Stimulated activated effector memory CD8-positive, alpha-beta T cell treated with anti-CD3 and anti-CD28 coated beads, Interleukin-12 subunit alpha, Interleukin-12 subunit beta, amount 100 ng/mL, for 72 hours (primary cell): ENCODE measurements around the gene CNOT1.
"Not testable (repeated sequence)": the region's sequence is repeated elsewhere in the genome, so short reads cannot be mapped to it uniquely, and the experiment has no call there.

Source experiments
- ATAC-seq: fragments of 150-1000 bp; cut with Tn5 transposase; 2 replicates; pipeline ENCODE4 v1.10.0; 2021
- DNase-seq, 2 donors: peaks; one replicate each; pipeline ENCODE4 v3.0.0; 2021 to 2022; ENCODE audit warnings: low spot score in 2 of 2
- H3K27ac Mint-ChIP-seq: one replicate; pipeline ENCODE4 v1.8.0; 2022; ENCODE audit warnings: mild to moderate bottlenecking, mixed read lengths
- H3K36me3 Mint-ChIP-seq: one replicate; pipeline ENCODE4 v1.8.0; 2022; ENCODE audit warnings: mild to moderate bottlenecking, mixed read lengths
- H3K4me1 Mint-ChIP-seq: one replicate; pipeline ENCODE4 v1.8.0; 2022; ENCODE audit warnings: mixed read lengths
- H3K4me3 Mint-ChIP-seq: one replicate; pipeline ENCODE4 v1.8.0; 2022; ENCODE audit warnings: mild to moderate bottlenecking, mixed read lengths
- H3K9me3 Mint-ChIP-seq: one replicate; pipeline ENCODE4 v1.8.0; 2022; ENCODE audit warnings: mixed read lengths

Gene CNOT1

DNA sequence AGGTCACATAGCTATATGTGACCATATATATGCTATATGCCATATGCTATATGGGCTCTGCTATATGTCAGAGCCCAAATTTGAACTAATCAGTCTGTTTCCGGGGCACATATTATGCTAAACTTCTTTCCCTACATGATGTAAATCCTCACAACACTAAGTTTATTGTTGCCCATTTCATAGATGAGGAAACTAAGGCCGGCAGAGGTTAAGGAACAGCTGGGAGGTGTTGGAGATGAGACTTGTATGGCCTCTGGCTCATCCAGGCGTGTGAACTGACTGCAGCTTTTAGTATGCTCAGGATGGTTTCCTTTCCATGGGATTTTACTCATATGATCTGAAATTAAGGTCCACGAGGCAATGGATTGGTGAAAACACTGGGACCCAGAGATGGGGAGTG lies 17.5 kb upstream of the CNOT1 start:
- no peaks in the 10 kb centered on the region for H3K36me3 Mint-ChIP-seq
- DNase-seq (no peak), ATAC-seq (no peak)
- no peaks in the 10 kb centered on the region for H3K4me1 Mint-ChIP-seq
- H3K9me3 Mint-ChIP-seq, result no peaks in the 10 kb centered on the region
- H3K4me3 Mint-ChIP-seq, result no peak overlapping the region
- no peak overlapping the region for H3K27ac Mint-ChIP-seq

DNA sequence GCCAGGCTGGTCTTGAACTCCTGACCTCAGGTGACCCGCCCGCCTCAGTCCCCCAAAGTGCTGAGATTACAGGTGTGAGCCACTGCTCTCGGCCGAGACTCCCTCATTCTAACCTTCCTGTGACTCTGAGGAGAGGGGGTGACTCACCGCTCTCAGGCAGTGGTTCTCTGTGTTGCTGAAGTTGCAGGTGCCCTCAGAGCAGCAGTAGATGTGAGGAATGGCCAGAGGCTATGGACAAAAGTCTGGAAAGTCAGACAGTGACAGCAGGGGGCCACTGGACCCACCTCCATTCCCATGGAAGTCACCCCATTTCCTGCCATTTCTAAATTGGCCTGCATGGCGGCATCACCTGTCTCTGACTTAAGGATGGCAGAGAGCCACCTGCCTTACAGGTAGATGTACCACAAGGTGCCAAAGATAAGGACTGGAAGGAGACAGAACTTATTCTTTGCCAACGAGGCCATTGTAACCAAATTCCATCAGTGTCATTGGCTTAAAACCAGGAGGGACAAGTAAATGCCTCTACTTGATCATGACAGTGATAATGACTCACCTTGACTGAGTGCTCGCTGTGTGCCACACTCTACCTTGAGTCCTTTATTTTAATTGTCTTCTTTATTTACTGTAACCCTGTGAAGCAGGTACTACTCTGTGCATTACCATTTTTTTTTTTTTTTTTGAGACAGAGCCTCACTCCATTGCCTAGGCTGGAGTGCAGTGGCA lies 15.3 kb upstream of the CNOT1 start:
- no peak for DNase-seq
- H3K4me1 Mint-ChIP-seq, result no peaks in the 10 kb centered on the region
- H3K4me3 Mint-ChIP-seq, result no peak overlapping the region
- ATAC-seq, result no peak
- H3K36me3 Mint-ChIP-seq, result no peaks in the 10 kb centered on the region
- no peaks in the 10 kb centered on the region for H3K9me3 Mint-ChIP-seq
- H3K27ac Mint-ChIP-seq, result no peak overlapping the region

- Mint-ChIP-seq H3K4me1 (no peaks in the 10 kb centered on the region), H3K4me3 (no peak overlapping the region), H3K36me3 (no peaks in the 10 kb centered on the region), H3K27ac (no peak overlapping the region), H3K9me3 (no peaks in the 10 kb centered on the region)
- DNase-seq, result no peak
- ATAC-seq, result no peak
Observed at GRCh38 chr16:58644108-58644507, 14.5 kb upstream of the CNOT1 start.

GRCh38 chr16:58640949-58641348 lies 11.3 kb upstream of the CNOT1 start:
- H3K4me3 Mint-ChIP-seq, result no peak overlapping the region

GRCh38 chr16:58639836-58640235 lies 10.2 kb upstream of the CNOT1 start:
- ATAC-seq, result no peak
- Mint-ChIP-seq H3K4me3 (no peak overlapping the region), H3K36me3 (no peaks in the 10 kb centered on the region), H3K4me1 (no peaks in the 10 kb centered on the region), H3K27ac (no peak overlapping the region), H3K9me3 (no peaks in the 10 kb centered on the region)
- no peak for DNase-seq

More at GRCh38 chr16:58640949-58641348, 11.3 kb upstream of the CNOT1 start:
- Mint-ChIP-seq H3K27ac (no peak overlapping the region), H3K4me1 (no peaks in the 10 kb centered on the region), H3K36me3 (no peaks in the 10 kb centered on the region), H3K9me3 (no peaks in the 10 kb centered on the region)
- DNase-seq (no peak), ATAC-seq (no peak)

GRCh38 chr16:58639230-58639629 lies 9.6 kb upstream of the CNOT1 start:
- H3K4me1 Mint-ChIP-seq, result no peaks in the 10 kb centered on the region
- no peak overlapping the region for H3K4me3 Mint-ChIP-seq

GRCh38 chr16:58638148-58639036 lies 8.8 kb upstream of the CNOT1 start:
- H3K9me3 Mint-ChIP-seq, result no peaks in the 10 kb centered on the region
- DNase-seq (no peak), ATAC-seq (no peak)
- no peaks in the 10 kb centered on the region for H3K4me1 Mint-ChIP-seq
- H3K36me3 Mint-ChIP-seq, result no peaks in the 10 kb centered on the region
- no peak overlapping the region for H3K4me3 Mint-ChIP-seq
- H3K27ac Mint-ChIP-seq, result no peak overlapping the region

More at GRCh38 chr16:58639230-58639629, 9.6 kb upstream of the CNOT1 start:
- Mint-ChIP-seq H3K27ac (no peak overlapping the region), H3K36me3 (no peaks in the 10 kb centered on the region), H3K9me3 (no peaks in the 10 kb centered on the region)
- DNase-seq, result no peak
- ATAC-seq, result no peak

GRCh38 chr16:58637021-58637420 lies 7.4 kb upstream of the CNOT1 start:
- ATAC-seq, H3K27ac Mint-ChIP-seq, H3K9me3 Mint-ChIP-seq, H3K4me3 Mint-ChIP-seq, H3K4me1 Mint-ChIP-seq, DNase-seq, H3K36me3 Mint-ChIP-seq: not testable (repeated sequence)

DNA sequence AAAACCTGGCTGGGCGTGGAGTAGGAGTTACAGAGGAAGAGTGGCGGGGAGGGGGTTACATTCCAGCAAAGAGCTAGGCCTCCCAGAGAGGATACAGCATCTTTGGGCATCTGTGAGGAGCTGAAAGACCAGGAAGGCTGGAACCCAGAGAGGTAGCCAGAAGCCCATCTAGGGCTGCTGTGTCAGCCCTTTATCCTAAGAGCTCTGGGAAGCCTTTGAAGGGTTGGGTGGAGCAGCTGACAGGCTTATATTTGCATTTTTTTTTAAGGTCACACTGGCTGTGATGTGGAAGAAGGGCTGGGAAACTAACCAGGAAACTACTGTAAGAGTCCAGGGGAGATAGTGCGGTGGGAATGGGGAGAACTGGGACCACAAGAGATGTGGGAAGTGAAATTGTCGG lies 6.8 kb upstream of the CNOT1 start:
- DNase-seq (no peak), ATAC-seq (no peak)
- Mint-ChIP-seq H3K27ac (no peak overlapping the region), H3K9me3 (no peaks in the 10 kb centered on the region), H3K4me3 (no peak overlapping the region), H3K4me1 (no peaks in the 10 kb centered on the region), H3K36me3 (no peaks in the 10 kb centered on the region)

DNA sequence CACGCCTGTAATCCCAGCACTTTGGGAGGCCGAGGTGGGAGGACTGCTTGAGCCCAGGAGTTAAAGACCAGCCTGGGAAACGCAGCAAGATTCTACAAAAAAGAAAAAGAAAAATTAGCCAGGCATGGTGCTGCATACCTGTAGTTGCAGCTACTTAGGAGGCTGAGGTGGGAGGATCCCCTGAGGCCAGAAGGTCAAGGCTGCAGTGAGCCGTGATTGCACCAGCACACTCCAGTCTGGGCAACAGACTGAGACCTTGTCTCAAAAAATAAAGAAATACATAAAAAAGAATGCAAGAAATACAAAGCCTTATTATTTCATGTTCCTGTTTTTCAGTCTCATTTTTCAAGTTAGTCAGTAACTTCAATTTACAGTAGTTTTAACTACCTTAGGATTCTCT lies 5.9 kb upstream of the CNOT1 start:
- peaks cover 2% of the 10 kb centered on the region for H3K4me1 Mint-ChIP-seq
- no peaks in the 10 kb centered on the region for H3K9me3 Mint-ChIP-seq
- no peak overlapping the region for H3K27ac Mint-ChIP-seq
- ATAC-seq, result no peak
- peaks cover 2% of the 10 kb centered on the region for H3K36me3 Mint-ChIP-seq
- no peak for DNase-seq
- no peak overlapping the region for H3K4me3 Mint-ChIP-seq

DNA sequence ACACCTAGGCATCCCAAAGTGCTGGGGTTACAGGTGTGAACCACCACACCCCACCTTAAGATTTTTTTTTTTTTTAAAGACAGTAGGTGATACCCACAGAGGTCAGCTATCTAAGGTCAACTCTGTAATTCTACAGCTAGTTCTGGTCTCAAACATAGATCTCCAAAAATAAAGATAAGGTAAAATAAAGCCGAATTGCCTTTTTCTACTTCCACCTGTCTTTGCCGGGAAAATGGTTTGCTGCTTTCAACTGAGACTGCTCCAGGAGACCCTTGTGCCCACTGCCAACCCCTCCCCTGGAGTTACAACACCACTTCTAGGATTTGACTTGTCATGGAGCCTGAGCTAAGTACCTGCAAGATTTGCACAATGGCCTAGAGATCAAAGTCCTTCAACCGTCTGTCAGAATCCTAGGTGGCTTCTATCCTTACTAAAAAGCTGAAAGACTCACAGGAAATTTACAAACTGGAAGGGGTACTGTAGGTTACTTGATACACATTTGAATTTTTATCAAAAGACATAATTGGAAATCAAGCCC lies 4.7 kb upstream of the CNOT1 start:
- no peak for ATAC-seq
- Mint-ChIP-seq H3K9me3 (no peaks in the 10 kb centered on the region), H3K27ac (no peak overlapping the region)

DNA sequence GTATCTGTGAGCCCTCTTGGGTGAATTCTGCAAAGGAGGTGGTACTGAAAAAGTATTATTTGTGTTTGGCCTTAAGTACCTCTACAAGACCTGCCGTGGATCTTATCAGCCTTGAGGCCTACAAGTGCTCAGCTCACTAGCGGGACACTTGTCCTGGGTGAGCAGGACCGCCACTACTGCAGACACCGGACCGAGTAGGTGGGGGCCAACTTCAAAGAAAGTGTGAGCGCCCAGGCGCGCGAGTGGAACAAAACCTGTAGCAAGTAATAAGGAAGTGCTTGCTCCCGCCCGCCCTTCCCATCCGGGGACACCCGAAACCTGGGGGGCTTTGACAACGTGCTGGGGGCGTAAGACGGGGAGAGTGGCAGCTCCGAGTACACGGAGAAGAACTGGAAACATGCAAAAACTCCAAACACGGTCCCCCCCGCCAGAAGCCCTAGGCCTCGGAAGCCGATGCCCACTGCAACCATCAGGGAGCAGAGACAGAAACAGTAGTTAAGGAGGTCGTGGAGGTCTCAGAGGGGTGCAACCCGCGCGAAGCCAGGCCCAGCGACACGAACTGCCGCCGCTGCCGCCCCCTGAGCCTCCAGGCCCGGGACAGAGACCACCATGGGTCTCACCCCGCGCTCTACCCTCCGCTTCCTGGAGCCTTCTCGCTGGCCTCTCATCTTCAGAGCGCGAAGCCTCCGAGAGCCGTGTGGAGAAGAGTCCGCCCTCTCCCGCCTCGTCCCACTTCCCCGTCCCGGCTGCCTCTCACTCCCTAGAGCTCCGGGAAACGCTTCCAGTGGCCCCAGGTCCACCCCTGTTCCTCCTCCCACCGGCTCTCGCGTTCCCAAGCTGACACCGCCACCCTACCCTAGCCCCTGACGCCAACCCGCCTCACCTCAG lies 537 bp downstream of the CNOT1 start:
- peak; percentile 29 to 78 for DNase-seq

More for the DNA sequence above, 4.7 kb upstream of the CNOT1 start:
- peaks cover 8% of the 10 kb centered on the region for H3K4me1 Mint-ChIP-seq
- peaks cover 14% of the 10 kb centered on the region for H3K36me3 Mint-ChIP-seq
- DNase-seq, result no peak
- no peak overlapping the region for H3K4me3 Mint-ChIP-seq

GRCh38 chr16:58624209-58624608 lies 5.4 kb downstream of the CNOT1 start:
- H3K9me3 Mint-ChIP-seq, result no peaks in the 10 kb centered on the region
- H3K4me1 Mint-ChIP-seq, result peaks cover 31% of the 10 kb centered on the region
- no peak overlapping the region for H3K4me3 Mint-ChIP-seq
- ATAC-seq (no peak), DNase-seq (no peak)
- H3K27ac Mint-ChIP-seq, result peak overlapping the region; percentile 29
- H3K36me3 Mint-ChIP-seq, result peaks cover 100% of the 10 kb centered on the region

More for the DNA sequence above, 537 bp downstream of the CNOT1 start:
- peak; percentile 0 for ATAC-seq
- Mint-ChIP-seq H3K4me1 (peaks cover 22% of the 10 kb centered on the region), H3K36me3 (peaks cover 66% of the 10 kb centered on the region), H3K9me3 (no peaks in the 10 kb centered on the region), H3K27ac (peak overlapping the region; percentile 100), H3K4me3 (peak overlapping the region; percentile 98)

GRCh38 chr16:58620396-58620795 lies 9.2 kb downstream of the CNOT1 start:
- Mint-ChIP-seq H3K4me3 (no peak overlapping the region), H3K9me3 (no peaks in the 10 kb centered on the region), H3K4me1 (peaks cover 34% of the 10 kb centered on the region), H3K36me3 (peaks cover 95% of the 10 kb centered on the region), H3K27ac (peak overlapping the region; percentile 52)
- DNase-seq (no peak), ATAC-seq (no peak)

DNA sequence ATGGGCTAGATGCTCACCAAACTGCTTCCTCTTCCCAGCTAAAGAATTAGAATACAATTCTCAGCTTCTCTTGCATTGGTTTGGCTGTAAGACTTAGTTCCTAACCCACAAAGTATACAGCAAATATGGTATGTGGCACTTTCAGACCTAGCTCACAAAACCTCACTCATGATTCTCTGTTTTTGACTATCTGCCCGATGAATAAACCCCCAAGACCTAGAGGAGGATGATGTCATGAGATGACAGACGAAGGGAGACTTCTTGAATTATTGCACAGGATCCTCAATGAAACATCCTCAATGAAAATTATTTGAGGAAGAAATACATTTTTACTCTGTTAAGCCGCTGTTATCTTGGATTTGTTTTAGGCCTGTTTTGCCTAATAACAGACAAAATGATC lies 14.3 kb downstream of the CNOT1 start:
- DNase-seq, result no peak
- Mint-ChIP-seq H3K9me3 (no peaks in the 10 kb centered on the region), H3K4me3 (peak overlapping the region; percentile 11), H3K36me3 (peaks cover 94% of the 10 kb centered on the region), H3K27ac (peak overlapping the region; percentile 74), H3K4me1 (peaks cover 39% of the 10 kb centered on the region)
- peak; percentile 97 for ATAC-seq
